IMR-90 (cell line): Measurements from ENCODE around the gene MAP2K2. TPM values are rescaled to one million over a fixed set of nuclear protein-coding genes. Genes with fewer than 3 reads are reported as not detected.

ENCODE experiments used
- ATAC-seq: fragments of 200-7000 bp; cut with Tn5 transposase; 2 replicates; pipeline ENCODE4 v1.9.1; 2020; ENCODE audit warnings: low read depth, mild to moderate bottlenecking, moderate library complexity
- BruUV-seq: library from RNA; stranded (reverse); fragments of 400-500 nt; replicated peaks from 2 replicates; lab custom pipeline; 2021; lab: Mats Ljungman, UMichigan
- CTCF ChIA-PET: fragments of 300-600 bp; formaldehyde crosslinking; extraction: SDS; loops from one replicate; lab custom pipeline; 2021; ENCODE audit warnings: antibody characterized with exemption; lab: Yijun Ruan, JAX
- POLR2A ChIA-PET: fragments of 300-600 bp; sonication (Branson Sonifier 250); formaldehyde crosslinking; loops from one replicate; lab custom pipeline; 2022; ENCODE audit warnings: antibody characterized with exemption; ENCODE audit not compliant: unreplicated experiment; lab: Charles Lee
- DNase-seq: peaks from one replicate; pipeline ENCODE4 v3.0.0; 2013
- H2AFZ ChIP-seq: replicated peaks from 2 replicates; pipeline ENCODE3; 2013; ENCODE audit warnings: low read length, mild to moderate bottlenecking; ENCODE audit not compliant: poor library complexity
- H2AK5ac ChIP-seq: 2 replicates; pipeline ENCODE4 v1.6.1; 2013; ENCODE audit warnings: low read depth, low read length, inconsistent platforms
- H2AK9ac ChIP-seq: replicated peaks from 2 replicates; pipeline ENCODE3; 2013; ENCODE audit warnings: mild to moderate bottlenecking, low read depth, low read length, moderate library complexity; ENCODE audit not compliant: poor library complexity
- H2BK120ac ChIP-seq: 2 replicates; pipeline ENCODE4 v1.6.1; 2013; ENCODE audit warnings: low read depth, low read length, inconsistent platforms
- H2BK15ac ChIP-seq: 3 replicates; pipeline ENCODE4 v1.6.1; 2013; ENCODE audit warnings: low read depth, low read length, inconsistent platforms
- H2BK20ac ChIP-seq: 2 replicates; pipeline ENCODE4 v1.6.1; 2013; ENCODE audit warnings: low read depth, mild to moderate bottlenecking, inconsistent platforms, low read length, moderate library complexity
- H2BK5ac ChIP-seq: 2 replicates; pipeline ENCODE4 v1.6.1; 2013; ENCODE audit warnings: mild to moderate bottlenecking, low read depth, low read length, inconsistent platforms; ENCODE audit not compliant: poor library complexity, severe bottlenecking
- H3K14ac ChIP-seq: replicated peaks from 2 replicates; pipeline ENCODE4 v1.6.1; 2013; ENCODE audit warnings: low read depth, low read length, inconsistent platforms
- H3K18ac ChIP-seq: 2 replicates; pipeline ENCODE4 v1.6.1; 2013; ENCODE audit warnings: low read depth, low read length, control low read depth
- H3K23ac ChIP-seq: 2 replicates; pipeline ENCODE4 v1.6.1; 2013; ENCODE audit warnings: low read depth, low read length, inconsistent platforms
- H3K27ac ChIP-seq: 2 replicates; pipeline ENCODE4 v1.5.1; 2013; ENCODE audit warnings: mild to moderate bottlenecking, control low read depth, low read length; ENCODE audit not compliant: insufficient read depth
- H3K27me3 ChIP-seq: 2 replicates; pipeline ENCODE4 v1.6.1; 2013; ENCODE audit warnings: low read length; ENCODE audit not compliant: control insufficient read depth, insufficient read depth
- H3K36me3 ChIP-seq: 2 replicates; pipeline ENCODE4 v1.6.1; 2013; ENCODE audit warnings: low read length, mixed read lengths; ENCODE audit not compliant: control insufficient read depth, insufficient read depth
- H3K4ac ChIP-seq: 2 replicates; pipeline ENCODE4 v1.6.1; 2013; ENCODE audit warnings: low read depth, low read length, inconsistent platforms
- H3K4me1 ChIP-seq: 2 replicates; pipeline ENCODE4 v1.6.1; 2013; ENCODE audit warnings: low read length, mixed read lengths; ENCODE audit not compliant: control insufficient read depth, insufficient read depth
- H3K4me2 ChIP-seq: 2 replicates; pipeline ENCODE4 v1.6.1; 2013; ENCODE audit warnings: low read depth, mild to moderate bottlenecking, control low read depth, low read length, moderate library complexity
- H3K4me3 ChIP-seq: 2 replicates; pipeline ENCODE4 v1.5.1; 2013; ENCODE audit warnings: low read depth, mild to moderate bottlenecking, control low read depth, low read length, moderate library complexity; ENCODE audit not compliant: insufficient read depth
- H3K56ac ChIP-seq: 2 replicates; pipeline ENCODE4 v1.6.1; 2013; ENCODE audit warnings: low read length, inconsistent platforms; ENCODE audit not compliant: insufficient read depth; ENCODE audit errors: extremely low read depth
- H3K79me1 ChIP-seq, 2 experiments: 2 replicates each; pipeline ENCODE4 v1.6.1; 2013; ENCODE audit warnings: low read length in 2 of 2, inconsistent platforms in 1 of 2, low read depth in 1 of 2
- H3K9ac ChIP-seq: 2 replicates; pipeline ENCODE4 v1.6.1; 2013; ENCODE audit warnings: low read depth, low read length, control low read depth
- H3K9me1 ChIP-seq: 2 replicates; pipeline ENCODE4 v1.6.1; 2013; ENCODE audit warnings: low read length, inconsistent platforms; ENCODE audit not compliant: insufficient read depth
- H3K9me3 ChIP-seq: 2 replicates; pipeline ENCODE4 v1.6.1; 2013; ENCODE audit warnings: low read length; ENCODE audit not compliant: control insufficient read depth, insufficient read depth
- H4K20me1 ChIP-seq: 2 replicates; pipeline ENCODE4 v1.6.1; 2013; ENCODE audit warnings: low read length, inconsistent platforms; ENCODE audit not compliant: insufficient read depth
- H4K5ac ChIP-seq: 2 replicates; pipeline ENCODE4 v1.6.1; 2013; ENCODE audit warnings: mild to moderate bottlenecking, low read depth, low read length, control low read depth
- H4K8ac ChIP-seq, 2 experiments: 2 replicates each; pipeline ENCODE4 v1.6.1; 2013; ENCODE audit warnings: low read depth in 2 of 2, low read length in 2 of 2, control low read depth in 1 of 2, inconsistent platforms in 1 of 2
- H4K91ac ChIP-seq: 2 replicates; pipeline ENCODE4 v1.6.1; 2013; ENCODE audit warnings: low read depth, low read length, inconsistent platforms; ENCODE audit not compliant: insufficient read depth
- BHLHE40 ChIP-seq: fragments of 150-350 bp; IDR thresholded peaks from 2 replicates; pipeline ENCODE4 v1.6.1; 2016; ENCODE audit warnings: mild to moderate bottlenecking, low read depth, low read length
- CEBPB ChIP-seq: IDR thresholded peaks from 2 replicates; pipeline ENCODE4 v1.6.1; 2012; ENCODE audit warnings: low read depth, low read length, improper control_type of control experiment
- CHD1 ChIP-seq: IDR thresholded peaks from 2 replicates; pipeline ENCODE4 v1.6.1; 2012; ENCODE audit warnings: low read depth, low read length, improper control_type of control experiment
- MAFK ChIP-seq: IDR thresholded peaks from 2 replicates; pipeline ENCODE4 v1.6.1; 2012; ENCODE audit warnings: low read depth, low read length, improper control_type of control experiment
- MAZ ChIP-seq: IDR thresholded peaks from 2 replicates; pipeline ENCODE4 v1.6.1; 2012; ENCODE audit warnings: low read depth, mild to moderate bottlenecking, low read length, improper control_type of control experiment, moderate library complexity, borderline replicate concordance
- MXI1 ChIP-seq: IDR thresholded peaks from 2 replicates; pipeline ENCODE4 v1.6.1; 2012; ENCODE audit warnings: low read depth, mild to moderate bottlenecking, low read length, moderate library complexity, borderline replicate concordance
- NFE2L2 ChIP-seq: fragments of 150-350 bp; IDR thresholded peaks from 2 replicates; pipeline ENCODE4 v1.6.1; 2016; ENCODE audit warnings: low read depth, mild to moderate bottlenecking, low read length
- POLR2A ChIP-seq: IDR thresholded peaks from 2 replicates; pipeline ENCODE4 v1.6.1; 2012; ENCODE audit warnings: mild to moderate bottlenecking, low read depth, low read length
- RAD21 ChIP-seq: IDR thresholded peaks from 2 replicates; pipeline ENCODE4 v1.6.1; 2012; ENCODE audit warnings: low read length, improper control_type of control experiment
- RCOR1 ChIP-seq: IDR thresholded peaks from 2 replicates; pipeline ENCODE4 v1.6.1; 2012; ENCODE audit warnings: mild to moderate bottlenecking, low read length, improper control_type of control experiment; ENCODE audit not compliant: insufficient replicate concordance
- RFX5 ChIP-seq: IDR thresholded peaks from 2 replicates; pipeline ENCODE4 v1.8.0; 2012; ENCODE audit warnings: low read depth, mild to moderate bottlenecking, low read length, moderate library complexity
- WGBS, 2 experiments: methylation state at CpG; one replicate each; pipeline versions ENCODE4 v1.1.5 to v1.1.7; 2013; ENCODE audit warnings: missing lambda C conversion rate in 2 of 2; ENCODE audit not compliant: insufficient read length in 1 of 2; ENCODE audit errors: extremely low coverage in 2 of 2; 5-methylcytosine and 5-hydroxymethylcytosine counted together
- dilution Hi-C: fragments of 300-500 bp; cut with HindIII; formaldehyde crosslinking; loops from one replicate; pipeline ENCODE4 v1.14.3; 2018; ENCODE audit warnings: low sequenced_read_pairs; ENCODE audit not compliant: unreplicated experiment
- in situ Hi-C: fragments of 300-500 bp; cut with MboI; formaldehyde crosslinking; loops from 3 replicates; pipeline ENCODE4 v1.14.3; 2019; ENCODE audit warnings: low sequenced_read_pairs, inconsistent platforms, mixed read lengths
- intact Hi-C: fragments of 100-400 bp; cut with micrococcal nuclease; formaldehyde crosslinking; loops from 2 replicates; pipeline ENCODE4 v1.10.0; 2022
- polyA plus RNA-seq, 3 experiments: library from polyadenylated mRNA; depleted of rRNA; stranded (reverse); fragments of >200 nt; gene quantifications; 2 replicates each; pipeline ENCODE4 v1.2.3, GENCODE V29; 2012; ENCODE audit warnings: low replicate concordance in 1 of 3
- total RNA-seq: library from RNA; depleted of rRNA; stranded (reverse); fragments of >200 nt; gene quantifications from 2 replicates; pipeline ENCODE4 v1.2.3, GENCODE V29; 2012
- TF ChIP-seq, protein P1 (sequence below): fragments of 150-350 bp; IDR thresholded peaks from 2 replicates; pipeline ENCODE4 v1.6.1; 2016; ENCODE audit warnings: low read depth, mild to moderate bottlenecking, low read length, moderate library complexity, borderline replicate concordance
- TF ChIP-seq, protein P2 (sequence below): conservative IDR thresholded peaks from 2 replicates; pipeline ENCODE4 v1.5.1; 2012; ENCODE audit warnings: mild to moderate bottlenecking, low read depth, low read length, improper control_type of control experiment

Gene MAP2K2
- total and polyA plus RNA-seq, 2 of the 4 experiments (the other 2 are of a cell fraction), result 115 to 151 TPM

DNA sequence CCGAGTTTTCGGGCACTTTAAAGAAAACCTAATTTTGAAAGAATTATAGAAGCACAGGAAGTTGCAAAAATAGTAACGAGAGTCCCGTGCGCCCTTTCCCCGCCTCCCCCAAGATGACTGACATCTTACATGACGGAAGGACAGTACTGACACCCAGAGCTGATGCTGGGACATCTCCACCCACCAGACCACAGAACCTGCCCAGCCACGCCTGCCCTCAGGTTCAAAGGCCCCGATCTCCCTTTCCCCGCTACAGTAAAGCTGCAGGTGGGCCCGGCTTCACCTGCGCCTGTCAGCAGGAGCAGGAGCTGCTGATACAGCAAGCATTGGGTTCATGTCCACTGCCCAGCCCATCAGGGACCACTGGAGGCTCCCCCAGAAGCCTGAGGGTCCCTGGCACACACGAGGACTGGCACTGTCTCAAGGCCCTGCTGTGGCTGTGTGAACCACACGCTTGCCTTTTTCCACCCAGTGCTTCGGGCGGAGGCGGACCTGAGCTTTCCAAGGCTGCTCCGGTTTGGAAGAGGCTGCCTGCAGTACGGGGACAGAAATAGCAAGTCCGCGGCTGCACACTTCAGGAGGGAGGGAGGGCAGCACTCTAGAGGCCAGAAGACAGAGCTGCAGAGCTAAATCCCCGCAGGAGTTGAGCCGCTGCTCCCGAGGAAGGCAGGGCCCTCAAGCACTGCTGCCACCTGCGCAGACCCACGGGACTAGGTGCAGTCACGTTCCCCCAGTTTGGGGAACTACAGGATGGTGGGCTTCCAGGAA is 8.7 kb downstream of the MAP2K2 start (continued):
- TF ChIP-seq, protein P1, sequence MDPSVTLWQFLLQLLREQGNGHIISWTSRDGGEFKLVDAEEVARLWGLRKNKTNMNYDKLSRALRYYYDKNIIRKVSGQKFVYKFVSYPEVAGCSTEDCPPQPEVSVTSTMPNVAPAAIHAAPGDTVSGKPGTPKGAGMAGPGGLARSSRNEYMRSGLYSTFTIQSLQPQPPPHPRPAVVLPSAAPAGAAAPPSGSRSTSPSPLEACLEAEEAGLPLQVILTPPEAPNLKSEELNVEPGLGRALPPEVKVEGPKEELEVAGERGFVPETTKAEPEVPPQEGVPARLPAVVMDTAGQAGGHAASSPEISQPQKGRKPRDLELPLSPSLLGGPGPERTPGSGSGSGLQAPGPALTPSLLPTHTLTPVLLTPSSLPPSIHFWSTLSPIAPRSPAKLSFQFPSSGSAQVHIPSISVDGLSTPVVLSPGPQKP, result no peak

DNA sequence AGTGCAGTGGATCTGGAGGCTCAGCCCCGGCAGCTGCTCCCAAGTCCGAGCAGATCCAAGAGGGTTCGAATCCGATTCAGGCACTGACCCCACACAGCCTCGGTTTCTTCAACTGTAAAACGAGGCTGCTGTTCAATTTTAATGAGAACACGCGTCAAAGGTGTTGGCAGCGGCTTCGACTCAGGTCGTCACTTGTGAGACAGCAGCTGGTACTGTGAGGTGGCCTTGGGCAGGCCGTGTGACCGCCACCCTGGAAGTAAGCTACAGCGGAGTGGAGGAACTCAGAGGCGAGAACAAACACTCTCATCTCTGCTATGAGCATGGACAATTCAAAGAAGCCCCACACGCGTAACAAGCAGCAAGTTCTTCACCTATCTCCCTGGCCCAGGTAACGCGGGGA is 9.7 kb downstream of the MAP2K2 start:
- no peak overlapping the region for H4K5ac ChIP-seq
- no peak overlapping the region for H3K27ac ChIP-seq
- no peak overlapping the region for H2BK120ac ChIP-seq
- intact Hi-C loops, result no loop called here
- H3K56ac ChIP-seq, result no peak overlapping the region
- no peak overlapping the region for H2AFZ ChIP-seq
- peaks cover 30 to 76% of the 10 kb centered on the region in 2 experiments for H3K79me1 ChIP-seq
- H3K4me2 ChIP-seq, result no peak overlapping the region
- H4K8ac ChIP-seq, result no peak overlapping the region
- no peak overlapping the region for H3K4me3 ChIP-seq
- WGBS, 2 experiments, result 97% methylated on average over 13 of the region's 19 CpGs; no CpG with 5 or more reads in 1 of the 2 experiments
- ATAC-seq (no peak), DNase-seq (no peak)
- peaks cover 52% of the 10 kb centered on the region for H4K20me1 ChIP-seq
- BruUV-seq, result no TSS peak
- no peaks in the 10 kb centered on the region for H3K27me3 ChIP-seq
- H2BK20ac ChIP-seq, result no peak overlapping the region
- ChIA-PET CTCF (no interaction called here), POLR2A (no interaction called here)
- H2BK5ac ChIP-seq, result no peak overlapping the region
- H2AK5ac ChIP-seq, result no peak overlapping the region
- peaks cover 5% of the 10 kb centered on the region for H3K9me1 ChIP-seq
- no peak overlapping the region for H3K4ac ChIP-seq
- no peak overlapping the region for H3K9ac ChIP-seq
- no peak overlapping the region for H2BK15ac ChIP-seq
- no peaks in the 10 kb centered on the region for H3K9me3 ChIP-seq
- no peak overlapping the region for H3K23ac ChIP-seq
- dilution Hi-C loops, result no loop called here
- no peak for TF ChIP-seq BHLHE40
- TF ChIP-seq, protein P1, result no peak
- no peak for TF ChIP-seq MXI1
- TF ChIP-seq, protein P2, sequence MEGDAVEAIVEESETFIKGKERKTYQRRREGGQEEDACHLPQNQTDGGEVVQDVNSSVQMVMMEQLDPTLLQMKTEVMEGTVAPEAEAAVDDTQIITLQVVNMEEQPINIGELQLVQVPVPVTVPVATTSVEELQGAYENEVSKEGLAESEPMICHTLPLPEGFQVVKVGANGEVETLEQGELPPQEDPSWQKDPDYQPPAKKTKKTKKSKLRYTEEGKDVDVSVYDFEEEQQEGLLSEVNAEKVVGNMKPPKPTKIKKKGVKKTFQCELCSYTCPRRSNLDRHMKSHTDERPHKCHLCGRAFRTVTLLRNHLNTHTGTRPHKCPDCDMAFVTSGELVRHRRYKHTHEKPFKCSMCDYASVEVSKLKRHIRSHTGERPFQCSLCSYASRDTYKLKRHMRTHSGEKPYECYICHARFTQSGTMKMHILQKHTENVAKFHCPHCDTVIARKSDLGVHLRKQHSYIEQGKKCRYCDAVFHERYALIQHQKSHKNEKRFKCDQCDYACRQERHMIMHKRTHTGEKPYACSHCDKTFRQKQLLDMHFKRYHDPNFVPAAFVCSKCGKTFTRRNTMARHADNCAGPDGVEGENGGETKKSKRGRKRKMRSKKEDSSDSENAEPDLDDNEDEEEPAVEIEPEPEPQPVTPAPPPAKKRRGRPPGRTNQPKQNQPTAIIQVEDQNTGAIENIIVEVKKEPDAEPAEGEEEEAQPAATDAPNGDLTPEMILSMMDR, result no peak
- TF ChIP-seq RCOR1, result no peak
- TF ChIP-seq RAD21, result no peak
- no peak for TF ChIP-seq NFE2L2
- no peak for TF ChIP-seq MAZ
- TF ChIP-seq CEBPB, result no peak
- TF ChIP-seq RFX5, result no peak
- no peak for TF ChIP-seq POLR2A
- TF ChIP-seq MAFK, result no peak
- TF ChIP-seq CHD1, result no peak
- H3K4me1 ChIP-seq, result no peaks in the 10 kb centered on the region
- no peak overlapping the region for H4K91ac ChIP-seq
- no peak overlapping the region for H3K18ac ChIP-seq
- in situ Hi-C loops, result no loop called here
- H3K36me3 ChIP-seq, result peaks cover 70% of the 10 kb centered on the region
- no peak overlapping the region for H2AK9ac ChIP-seq
- no peak overlapping the region for H3K14ac ChIP-seq
